Esophagus (tissue), 2 donors: ENCODE measurements around the gene HMX1. TPM values are rescaled to one million over a fixed set of nuclear protein-coding genes. Genes with fewer than 3 reads are reported as not detected.

ENCODE experiments used
- H3K27ac ChIP-seq, 2 donors: one replicate each; pipeline ENCODE4 v1.5.1; 2013; ENCODE audit warnings: low read depth in 2 of 2, mild to moderate bottlenecking in 2 of 2, inconsistent platforms in 1 of 2, low read length in 1 of 2, moderate library complexity in 1 of 2
- H3K27me3 ChIP-seq, 2 donors: one replicate each; pipeline ENCODE4 v1.6.1; 2013; ENCODE audit warnings: low read length in 2 of 2, control low read depth in 1 of 2, mild to moderate bottlenecking in 1 of 2; ENCODE audit not compliant: insufficient read depth in 2 of 2, control insufficient read depth in 1 of 2
- H3K36me3 ChIP-seq, 2 donors: one replicate each; pipeline ENCODE4 v1.6.1; 2013; ENCODE audit warnings: low read length in 1 of 2; ENCODE audit not compliant: control insufficient read depth in 2 of 2, insufficient read depth in 2 of 2
- H3K4me1 ChIP-seq, 2 donors: one replicate each; pipeline ENCODE4 v1.6.1; 2013; ENCODE audit warnings: low read length in 1 of 2; ENCODE audit not compliant: control insufficient read depth in 2 of 2, insufficient read depth in 2 of 2
- H3K4me3 ChIP-seq, 2 donors: one replicate each; pipeline ENCODE4 v1.5.1; 2013; ENCODE audit warnings: low read length in 2 of 2, mild to moderate bottlenecking in 2 of 2, low read depth in 1 of 2, moderate library complexity in 1 of 2
- H3K9me3 ChIP-seq, 2 donors: one replicate each; pipeline ENCODE4 v1.6.1; 2013; ENCODE audit warnings: mild to moderate bottlenecking in 2 of 2, low read depth in 1 of 2, low read length in 1 of 2, moderate library complexity in 1 of 2; ENCODE audit not compliant: control insufficient read depth in 2 of 2, insufficient read depth in 1 of 2
- WGBS, 2 donors: extraction: QIAGEN DNeasy Blood & Tissue Kit; methylation state at CpG; one replicate each; pipeline ENCODE4 v1.1.7; 2013; 5-methylcytosine and 5-hydroxymethylcytosine counted together
- polyA plus RNA-seq, 2 donors: library from polyadenylated mRNA; stranded (reverse); fragments of 200-250 nt; gene quantifications; one replicate each; pipeline ENCODE4 v1.2.3, GENCODE V29; 2013
- donor health status: healthy with polysubstance abuse.
- donor health status: Bipolar disorder and iron deficiency.

HMX1 gene
- polyA plus RNA-seq, 2 donors, result not detected

GRCh38 chr4:8893624-8894423, 22.2 kb upstream of the HMX1 start:
- Histone ChIP-seq H3K4me1 (peaks cover 11 to 17% of the 10 kb centered on the region in 2 donors), H3K27me3 (peaks cover 5 to 46% of the 10 kb centered on the region in 2 donors), H3K4me3 (no peak overlapping the region), H3K9me3 (no peaks in the 10 kb centered on the region), H3K27ac (no peak overlapping the region), H3K36me3 (no peaks in the 10 kb centered on the region)
- WGBS, 2 donors, result 3 to 4% methylated on average over 58 to 68 of the region's 68 CpGs

GRCh38 chr4:8893227-8893623, 21.6 kb upstream of the HMX1 start:
- Histone ChIP-seq H3K4me3 (no peak overlapping the region), H3K9me3 (no peaks in the 10 kb centered on the region), H3K36me3 (no peaks in the 10 kb centered on the region), H3K4me1 (peaks cover 11 to 17% of the 10 kb centered on the region in 2 donors), H3K27me3 (peaks cover 5 to 48% of the 10 kb centered on the region in 2 donors), H3K27ac (no peak overlapping the region)
- WGBS, 2 donors, result 2 to 5% methylated on average over 36 to 41 of the region's 41 CpGs

- H3K4me3 ChIP-seq, result no peak overlapping the region
- WGBS, 2 donors, result 2% methylated on average over 50 to 72 of the region's 73 CpGs
- peaks cover 5 to 48% of the 10 kb centered on the region in 2 donors for H3K27me3 ChIP-seq
- peaks cover 11 to 14% of the 10 kb centered on the region in 2 donors for H3K4me1 ChIP-seq
- no peak overlapping the region for H3K27ac ChIP-seq
- no peaks in the 10 kb centered on the region for H3K36me3 ChIP-seq
- H3K9me3 ChIP-seq, result no peaks in the 10 kb centered on the region
Observed at GRCh38 chr4:8892556-8893226, 21.1 kb upstream of the HMX1 start.

- H3K4me1 ChIP-seq, result peaks cover 10% of the 10 kb centered on the region in 2 donors
- no peaks in the 10 kb centered on the region for H3K36me3 ChIP-seq
- H3K27ac ChIP-seq, result no peak overlapping the region
- WGBS, 2 donors, result 5 to 10% methylated on average over 65 to 71 of the region's 72 CpGs
- H3K4me3 ChIP-seq, result no peak overlapping the region
- H3K27me3 ChIP-seq, result peaks cover 5 to 48% of the 10 kb centered on the region in 2 donors
- H3K9me3 ChIP-seq, result peaks cover 0 to 4% of the 10 kb centered on the region in 2 donors
Observed at GRCh38 chr4:8891646-8892555, 20.3 kb upstream of the HMX1 start.

GRCh38 chr4:8891255-8891645, 19.6 kb upstream of the HMX1 start:
- H3K9me3 ChIP-seq, result peaks cover 0 to 6% of the 10 kb centered on the region in 2 donors
- H3K36me3 ChIP-seq, result no peaks in the 10 kb centered on the region
- peaks cover 5 to 48% of the 10 kb centered on the region in 2 donors for H3K27me3 ChIP-seq
- H3K27ac ChIP-seq, result no peak overlapping the region
- peaks cover 10% of the 10 kb centered on the region in 2 donors for H3K4me1 ChIP-seq
- WGBS, 2 donors, result 29 to 51% methylated on average over 15 of the region's 15 CpGs
- no peak overlapping the region for H3K4me3 ChIP-seq

- H3K27ac ChIP-seq, result no peak overlapping the region
- H3K9me3 ChIP-seq, result peaks cover 0 to 6% of the 10 kb centered on the region in 2 donors
- no peaks in the 10 kb centered on the region for H3K36me3 ChIP-seq
- H3K4me3 ChIP-seq, result no peak overlapping the region
- 9 to 11% methylated on average over 13 of the region's 13 CpGs for WGBS, 2 donors
- peaks cover 5 to 36% of the 10 kb centered on the region in 2 donors for H3K27me3 ChIP-seq
- peaks cover 10% of the 10 kb centered on the region in 2 donors for H3K4me1 ChIP-seq
Observed at GRCh38 chr4:8888856-8889255, 17.2 kb upstream of the HMX1 start.

GRCh38 chr4:8886612-8887406, 15.2 kb upstream of the HMX1 start:
- H3K36me3 ChIP-seq, result no peaks in the 10 kb centered on the region
- H3K9me3 ChIP-seq, result peaks cover 0 to 6% of the 10 kb centered on the region in 2 donors
- WGBS, 2 donors, result 82 to 88% methylated on average over 10 of the region's 10 CpGs
- H3K27ac ChIP-seq, result no peak overlapping the region
- H3K27me3 ChIP-seq, result peaks cover 0 to 17% of the 10 kb centered on the region in 2 donors
- H3K4me1 ChIP-seq, result no peaks in the 10 kb centered on the region
- no peak overlapping the region for H3K4me3 ChIP-seq

GRCh38 chr4:8882239-8882638, 10.6 kb upstream of the HMX1 start:
- H3K27me3 ChIP-seq, result peaks cover 0 to 6% of the 10 kb centered on the region in 2 donors
- WGBS, 2 donors, result 25 to 26% methylated on average over 13 to 14 of the region's 14 CpGs
- H3K4me3 ChIP-seq, result no peak overlapping the region
- H3K4me1 ChIP-seq, result no peaks in the 10 kb centered on the region
- H3K9me3 ChIP-seq, result peaks cover 0 to 6% of the 10 kb centered on the region in 2 donors
- no peaks in the 10 kb centered on the region for H3K36me3 ChIP-seq
- H3K27ac ChIP-seq, result no peak overlapping the region
